Measurements from ENCODE around the gene PDCD11.

Gene PDCD11

DNA sequence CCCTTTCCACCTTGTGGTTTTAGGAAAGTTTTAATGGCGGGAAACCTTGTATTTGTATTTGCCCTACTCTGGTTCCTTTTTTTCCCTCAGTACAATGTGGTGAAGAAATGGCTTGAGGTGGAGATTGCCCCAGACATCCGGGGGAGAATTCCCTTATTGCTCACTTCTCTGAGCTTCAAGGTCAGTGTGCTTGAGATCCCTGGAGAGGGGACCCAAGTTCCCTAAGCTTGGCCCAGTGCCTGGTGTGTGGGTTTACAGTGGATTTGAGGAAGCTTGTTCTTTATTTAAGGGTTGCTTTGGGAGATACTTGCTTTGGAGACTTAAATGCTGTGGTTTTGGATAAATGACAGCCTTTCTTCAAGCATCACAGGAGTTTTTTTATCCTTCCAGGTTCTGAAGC lies 37.4 kb downstream of the PDCD11 start:
- TF ChIP-seq, protein P1, sequence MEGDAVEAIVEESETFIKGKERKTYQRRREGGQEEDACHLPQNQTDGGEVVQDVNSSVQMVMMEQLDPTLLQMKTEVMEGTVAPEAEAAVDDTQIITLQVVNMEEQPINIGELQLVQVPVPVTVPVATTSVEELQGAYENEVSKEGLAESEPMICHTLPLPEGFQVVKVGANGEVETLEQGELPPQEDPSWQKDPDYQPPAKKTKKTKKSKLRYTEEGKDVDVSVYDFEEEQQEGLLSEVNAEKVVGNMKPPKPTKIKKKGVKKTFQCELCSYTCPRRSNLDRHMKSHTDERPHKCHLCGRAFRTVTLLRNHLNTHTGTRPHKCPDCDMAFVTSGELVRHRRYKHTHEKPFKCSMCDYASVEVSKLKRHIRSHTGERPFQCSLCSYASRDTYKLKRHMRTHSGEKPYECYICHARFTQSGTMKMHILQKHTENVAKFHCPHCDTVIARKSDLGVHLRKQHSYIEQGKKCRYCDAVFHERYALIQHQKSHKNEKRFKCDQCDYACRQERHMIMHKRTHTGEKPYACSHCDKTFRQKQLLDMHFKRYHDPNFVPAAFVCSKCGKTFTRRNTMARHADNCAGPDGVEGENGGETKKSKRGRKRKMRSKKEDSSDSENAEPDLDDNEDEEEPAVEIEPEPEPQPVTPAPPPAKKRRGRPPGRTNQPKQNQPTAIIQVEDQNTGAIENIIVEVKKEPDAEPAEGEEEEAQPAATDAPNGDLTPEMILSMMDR (IDR thresholded peaks at IDR 0.05): no peak
- Histone ChIP-seq H3K9me3 (no peaks in the 10 kb centered on the region), H3K4me1 (ENCODE audit: control insufficient read depth in 1 of 2, insufficient read depth in 1 of 2, low read depth in 1 of 2, low read length in 1 of 2) (peaks cover 18 to 28% of the 10 kb centered on the region in 2 experiments), H3K27me3 (no peaks in the 10 kb centered on the region), H3K27ac (no peak overlapping the region), H3K36me3 (peaks cover 16% of the 10 kb centered on the region), H3K4me3 (ENCODE audit: low read depth in 1 of 2, low read length in 1 of 2) (no peak overlapping the region)

DNA sequence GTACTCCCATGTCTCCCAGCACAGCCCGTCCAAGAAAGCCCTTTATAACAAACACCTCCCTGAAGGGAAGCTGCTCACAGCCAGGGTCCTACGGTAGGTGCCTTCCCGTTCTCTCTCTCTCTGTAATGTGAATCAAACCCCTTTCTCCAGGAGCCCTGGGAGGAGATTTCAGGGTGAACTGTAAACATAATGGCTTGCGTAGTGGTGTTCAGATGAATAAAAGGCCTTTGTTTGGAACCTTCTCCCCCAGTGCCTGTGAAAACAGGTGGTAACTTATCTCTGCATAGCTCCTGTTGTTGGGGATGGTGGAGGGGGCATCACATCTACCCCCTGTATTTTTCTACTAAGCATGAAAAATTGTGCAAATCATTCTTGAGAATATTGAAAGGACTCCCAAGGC lies 43.4 kb downstream of the PDCD11 start:
- Histone ChIP-seq H3K4me1 (ENCODE audit: control insufficient read depth in 1 of 2, insufficient read depth in 1 of 2, low read depth in 1 of 2, low read length in 1 of 2) (no peaks in the 10 kb centered on the region), H3K36me3 (peaks cover 74% of the 10 kb centered on the region), H3K27me3 (no peaks in the 10 kb centered on the region), H3K9me3 (no peaks in the 10 kb centered on the region), H3K27ac (no peak overlapping the region), H3K4me3 (ENCODE audit: low read depth in 1 of 2, low read length in 1 of 2) (no peak overlapping the region)
- TF ChIP-seq, protein P1 (IDR thresholded peaks at IDR 0.05): no peak

DNA sequence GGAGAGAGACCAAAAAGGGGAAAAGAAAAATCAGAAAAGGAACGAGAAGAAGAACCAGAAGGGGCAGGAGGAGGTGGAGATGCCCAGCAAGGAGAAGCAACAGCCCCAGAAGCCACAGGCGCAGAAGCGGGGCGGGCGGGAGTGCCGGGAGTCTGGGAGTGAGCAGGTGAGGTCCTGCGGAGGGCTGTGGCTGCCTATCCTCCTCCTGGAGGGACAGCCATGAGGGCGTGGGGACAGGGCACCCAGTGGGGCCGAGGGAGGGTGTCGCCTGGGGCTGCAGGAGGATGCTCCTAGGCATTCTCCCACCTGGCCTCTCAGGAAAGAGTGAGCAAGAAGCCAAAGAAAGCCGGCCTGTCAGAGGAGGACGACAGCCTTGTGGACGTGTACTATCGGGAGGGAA lies 44.0 kb downstream of the PDCD11 start:
- H3K27me3 ChIP-seq: no peaks in the 10 kb centered on the region
- peaks cover 81% of the 10 kb centered on the region for H3K36me3 ChIP-seq
- no peaks in the 10 kb centered on the region for H3K9me3 ChIP-seq
- H3K4me1 ChIP-seq (ENCODE audit: control insufficient read depth in 1 of 2, insufficient read depth in 1 of 2, low read depth in 1 of 2, low read length in 1 of 2): no peaks in the 10 kb centered on the region
- H3K27ac ChIP-seq: no peak overlapping the region
- TF ChIP-seq, protein P1 (IDR thresholded peaks at IDR 0.05): no peak
- H3K4me3 ChIP-seq (ENCODE audit: low read depth in 1 of 2, low read length in 1 of 2): no peak overlapping the region

DNA sequence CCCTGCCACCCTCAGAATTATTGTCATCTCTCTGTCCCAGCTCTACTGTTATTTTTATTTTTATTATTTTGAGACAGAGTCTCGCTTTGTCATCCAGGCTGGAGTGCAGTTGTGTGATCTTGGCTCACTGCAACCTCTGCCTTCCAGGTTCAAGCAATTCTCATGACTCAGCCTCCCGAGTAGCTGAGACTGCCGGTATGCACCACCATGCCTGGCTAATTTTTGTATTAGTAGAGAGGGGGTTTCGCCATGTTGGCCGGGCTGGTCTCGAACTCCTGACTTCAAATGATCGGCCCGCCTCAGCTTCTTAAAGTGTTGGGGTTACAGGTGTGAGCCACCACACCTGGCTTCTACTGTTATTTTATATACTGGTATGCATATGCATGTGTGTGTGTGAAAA lies 44.8 kb downstream of the PDCD11 start:
- H3K9me3 ChIP-seq: no peaks in the 10 kb centered on the region
- peaks cover 88% of the 10 kb centered on the region for H3K36me3 ChIP-seq
- H3K27me3 ChIP-seq: no peaks in the 10 kb centered on the region
- TF ChIP-seq, protein P1 (IDR thresholded peaks at IDR 0.05): no peak
- H3K4me1 ChIP-seq (ENCODE audit: control insufficient read depth in 1 of 2, insufficient read depth in 1 of 2, low read depth in 1 of 2, low read length in 1 of 2): no peaks in the 10 kb centered on the region
- H3K4me3 ChIP-seq (ENCODE audit: low read depth in 1 of 2, low read length in 1 of 2): no peak overlapping the region
- H3K27ac ChIP-seq: no peak overlapping the region

DNA sequence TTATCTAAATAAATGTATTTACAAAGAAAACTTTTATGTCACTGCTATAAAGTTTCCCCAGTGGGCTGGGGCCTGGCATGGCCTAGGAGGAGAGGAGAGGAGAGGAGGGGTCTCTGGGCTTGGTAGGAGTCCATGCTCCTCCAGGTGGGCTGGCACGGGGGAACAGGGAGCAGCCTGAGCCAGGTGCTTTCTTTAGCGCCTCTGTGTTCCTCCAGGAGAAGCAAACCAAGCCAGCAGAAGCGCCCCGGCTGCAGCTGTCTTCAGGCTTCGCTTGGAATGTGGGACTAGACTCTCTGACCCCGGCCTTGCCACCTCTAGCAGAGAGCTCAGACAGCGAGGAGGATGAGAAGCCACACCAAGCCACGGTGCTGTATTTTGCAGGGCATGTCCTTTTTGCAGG lies 45.2 kb downstream of the PDCD11 start:
- H3K36me3 ChIP-seq: peaks cover 88% of the 10 kb centered on the region
- H3K27me3 ChIP-seq: no peaks in the 10 kb centered on the region
- no peaks in the 10 kb centered on the region for H3K9me3 ChIP-seq
- no peak overlapping the region for H3K27ac ChIP-seq
- TF ChIP-seq, protein P1 (IDR thresholded peaks at IDR 0.05): no peak
- no peaks in the 10 kb centered on the region for H3K4me1 ChIP-seq (ENCODE audit: control insufficient read depth in 1 of 2, insufficient read depth in 1 of 2, low read depth in 1 of 2, low read length in 1 of 2)
- no peak overlapping the region for H3K4me3 ChIP-seq (ENCODE audit: low read depth in 1 of 2, low read length in 1 of 2)

DNA sequence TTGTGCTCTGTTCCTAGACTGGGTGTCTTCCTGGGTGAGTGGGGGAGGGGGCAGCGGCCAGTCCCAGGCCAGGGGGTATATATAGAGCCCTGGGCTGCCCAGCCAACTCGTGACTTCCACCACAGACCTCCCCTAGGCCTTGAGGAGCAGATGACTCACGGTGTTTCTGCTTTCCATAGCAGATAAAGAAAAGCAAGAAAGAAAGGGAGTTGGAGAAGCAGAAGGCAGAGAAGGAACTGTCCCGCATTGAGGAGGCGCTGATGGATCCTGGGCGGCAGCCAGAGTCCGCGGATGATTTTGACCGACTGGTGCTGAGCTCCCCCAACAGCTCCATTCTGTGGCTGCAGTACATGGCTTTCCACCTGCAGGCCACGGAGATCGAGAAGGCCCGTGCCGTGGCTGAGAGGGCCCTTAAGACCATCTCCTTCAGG lies 45.6 kb downstream of the PDCD11 start:
- peaks cover 88% of the 10 kb centered on the region for H3K36me3 ChIP-seq
- no peaks in the 10 kb centered on the region for H3K9me3 ChIP-seq
- H3K4me1 ChIP-seq (ENCODE audit: control insufficient read depth in 1 of 2, insufficient read depth in 1 of 2, low read depth in 1 of 2, low read length in 1 of 2): no peaks in the 10 kb centered on the region
- no peaks in the 10 kb centered on the region for H3K27me3 ChIP-seq
- no peak overlapping the region for H3K4me3 ChIP-seq (ENCODE audit: low read depth in 1 of 2, low read length in 1 of 2)
- TF ChIP-seq, protein P1 (IDR thresholded peaks at IDR 0.05): no peak
- no peak overlapping the region for H3K27ac ChIP-seq
